GM12872 (cell line): Measurements from ENCODE around the gene PAPPA2.

ENCODE experiments used
- TF ChIP-seq, protein P1 (sequence below): IDR thresholded peaks from 3 replicates; pipeline ENCODE4 v1.5.1; 2011; ENCODE audit warnings: low read depth, mild to moderate bottlenecking, low read length, moderate library complexity; ENCODE audit not compliant: insufficient read depth

The PAPPA2 gene

GRCh38 chr1:176884286-176884685 is 421.3 kb downstream of the PAPPA2 start:
- TF ChIP-seq, protein P1, sequence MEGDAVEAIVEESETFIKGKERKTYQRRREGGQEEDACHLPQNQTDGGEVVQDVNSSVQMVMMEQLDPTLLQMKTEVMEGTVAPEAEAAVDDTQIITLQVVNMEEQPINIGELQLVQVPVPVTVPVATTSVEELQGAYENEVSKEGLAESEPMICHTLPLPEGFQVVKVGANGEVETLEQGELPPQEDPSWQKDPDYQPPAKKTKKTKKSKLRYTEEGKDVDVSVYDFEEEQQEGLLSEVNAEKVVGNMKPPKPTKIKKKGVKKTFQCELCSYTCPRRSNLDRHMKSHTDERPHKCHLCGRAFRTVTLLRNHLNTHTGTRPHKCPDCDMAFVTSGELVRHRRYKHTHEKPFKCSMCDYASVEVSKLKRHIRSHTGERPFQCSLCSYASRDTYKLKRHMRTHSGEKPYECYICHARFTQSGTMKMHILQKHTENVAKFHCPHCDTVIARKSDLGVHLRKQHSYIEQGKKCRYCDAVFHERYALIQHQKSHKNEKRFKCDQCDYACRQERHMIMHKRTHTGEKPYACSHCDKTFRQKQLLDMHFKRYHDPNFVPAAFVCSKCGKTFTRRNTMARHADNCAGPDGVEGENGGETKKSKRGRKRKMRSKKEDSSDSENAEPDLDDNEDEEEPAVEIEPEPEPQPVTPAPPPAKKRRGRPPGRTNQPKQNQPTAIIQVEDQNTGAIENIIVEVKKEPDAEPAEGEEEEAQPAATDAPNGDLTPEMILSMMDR, result no peak

GRCh38 chr1:176884911-176885310 is 421.9 kb downstream of the PAPPA2 start:
- TF ChIP-seq, protein P1, result no peak

DNA sequence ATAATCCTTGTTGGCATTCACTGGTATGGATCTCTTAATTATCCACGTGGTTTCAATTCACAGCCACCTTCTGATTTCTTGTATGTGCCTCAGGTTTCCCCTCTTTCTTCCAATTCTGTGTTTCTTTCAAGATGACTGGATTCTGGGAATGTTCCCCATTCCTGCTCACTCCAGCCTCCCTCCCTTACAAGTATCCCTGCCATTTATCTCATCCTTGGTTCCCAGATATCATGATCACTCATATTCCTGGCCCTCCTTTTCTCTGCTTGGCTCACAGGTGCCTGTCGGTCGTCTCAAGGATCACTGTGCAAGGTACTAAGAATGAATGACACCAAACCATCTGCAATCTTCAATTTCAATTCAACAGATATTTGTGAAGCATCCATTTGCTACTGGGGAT is 422.4 kb downstream of the PAPPA2 start:
- TF ChIP-seq, protein P1, result no peak

DNA sequence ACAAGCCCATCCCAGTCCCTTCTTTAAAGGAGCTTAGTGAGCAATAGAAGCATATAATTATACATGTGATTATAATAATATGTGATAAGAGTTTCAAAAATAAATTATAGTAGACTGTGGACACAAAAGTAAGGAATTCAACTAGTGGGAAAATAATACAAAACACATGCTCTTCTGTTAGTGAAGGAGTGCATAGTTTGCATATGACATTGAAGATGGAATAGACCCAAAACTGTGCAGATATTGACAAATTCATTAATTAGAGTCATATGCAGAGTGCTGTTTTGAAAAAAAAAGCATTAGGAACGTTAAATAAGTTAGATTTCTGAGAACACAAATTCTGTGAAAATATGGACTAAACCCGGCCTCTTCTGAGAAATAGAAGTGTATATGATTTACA is 422.8 kb downstream of the PAPPA2 start:
- TF ChIP-seq, protein P1, result no peak

DNA sequence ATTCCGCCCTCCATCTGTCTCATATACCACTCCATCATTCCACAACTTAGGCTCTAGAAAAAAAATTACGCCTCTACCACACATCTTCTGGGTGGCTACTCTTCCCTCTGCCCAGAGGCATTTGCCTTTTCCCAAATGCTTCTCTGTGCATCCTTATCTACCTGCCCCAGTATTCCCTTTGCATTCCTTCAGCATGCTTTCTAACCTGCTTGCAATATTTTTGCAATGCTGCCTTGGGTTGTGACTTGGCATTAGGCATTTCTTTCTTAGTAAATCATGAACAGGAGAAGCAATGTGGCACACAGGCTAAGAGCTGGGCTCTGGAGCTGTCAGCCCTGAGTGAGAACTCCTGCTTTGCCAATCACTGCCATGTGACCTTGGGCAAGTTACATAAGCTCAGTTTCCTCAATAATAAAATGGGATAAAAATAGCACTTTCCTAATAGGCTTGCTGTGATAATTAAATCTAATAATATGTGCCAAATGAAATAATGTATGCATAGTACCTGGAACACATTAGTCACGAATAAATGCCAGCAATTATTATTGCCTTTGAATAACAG is 425.6 kb downstream of the PAPPA2 start:
- TF ChIP-seq, protein P1, result no peak

- TF ChIP-seq, protein P1, result no peak
These were observed 430.8 kb downstream of the PAPPA2 start for GRCh38 chr1:176893625-176894352.

DNA sequence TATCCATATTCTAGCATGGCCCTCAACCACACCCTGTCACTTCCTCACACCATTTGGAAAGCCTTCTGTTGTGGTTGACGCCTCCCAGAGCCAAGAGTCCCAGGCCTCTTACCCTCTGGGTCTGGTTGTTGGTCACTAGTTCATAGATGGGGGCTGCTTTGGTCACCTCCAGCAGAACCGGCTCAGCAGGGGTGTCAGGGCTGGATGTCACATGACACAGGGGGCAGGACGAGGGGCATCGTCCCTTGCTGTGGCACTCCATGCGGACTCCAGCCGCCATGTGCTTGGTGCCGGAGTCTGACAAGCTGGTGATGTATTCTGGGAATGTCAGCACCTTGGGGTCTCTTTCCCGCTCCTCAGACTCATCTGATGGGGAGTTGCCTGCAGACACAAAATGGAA is 431.5 kb downstream of the PAPPA2 start:
- TF ChIP-seq, protein P1, result no peak
